HG03066 (cell line): Measurements from ENCODE around the gene OIT3.
"Not testable (repeated sequence)": the region's sequence is repeated elsewhere in the genome, so short reads cannot be mapped to it uniquely, and the experiment has no call there.

Source experiments
- ATAC-seq: cut with Tn5 transposase; IDR thresholded peaks from one replicate; pipeline ENCODE4 v1.9.1; 2021; ENCODE audit warnings: low read depth; ENCODE audit not compliant: unreplicated experiment

Gene OIT3

DNA sequence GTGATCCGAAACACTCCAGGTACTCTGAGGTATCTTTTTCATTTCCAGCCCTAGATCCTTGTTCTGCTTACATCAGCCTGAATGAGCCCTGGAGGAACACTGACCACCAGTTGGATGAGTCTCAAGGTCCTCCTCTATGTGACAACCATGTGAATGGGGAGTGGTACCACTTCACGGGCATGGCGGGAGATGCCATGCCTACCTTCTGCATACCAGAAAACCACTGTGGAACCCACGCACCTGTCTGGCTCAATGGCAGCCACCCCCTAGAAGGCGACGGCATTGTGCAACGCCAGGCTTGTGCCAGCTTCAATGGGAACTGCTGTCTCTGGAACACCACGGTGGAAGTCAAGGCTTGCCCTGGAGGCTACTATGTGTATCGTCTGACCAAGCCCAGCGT, 5.1 kb downstream of the OIT3 start:
- ATAC-seq: no peak

- ATAC-seq: no peak
These were observed 6.0 kb downstream of the OIT3 start for GRCh38 chr10:72899545-72899944.

GRCh38 chr10:72903941-72904446, 10.5 kb downstream of the OIT3 start:
- ATAC-seq: not testable (repeated sequence)

- no peak for ATAC-seq
These were observed 11.3 kb downstream of the OIT3 start for GRCh38 chr10:72904806-72905205.

GRCh38 chr10:72906446-72906845, 12.9 kb downstream of the OIT3 start:
- ATAC-seq: no peak

DNA sequence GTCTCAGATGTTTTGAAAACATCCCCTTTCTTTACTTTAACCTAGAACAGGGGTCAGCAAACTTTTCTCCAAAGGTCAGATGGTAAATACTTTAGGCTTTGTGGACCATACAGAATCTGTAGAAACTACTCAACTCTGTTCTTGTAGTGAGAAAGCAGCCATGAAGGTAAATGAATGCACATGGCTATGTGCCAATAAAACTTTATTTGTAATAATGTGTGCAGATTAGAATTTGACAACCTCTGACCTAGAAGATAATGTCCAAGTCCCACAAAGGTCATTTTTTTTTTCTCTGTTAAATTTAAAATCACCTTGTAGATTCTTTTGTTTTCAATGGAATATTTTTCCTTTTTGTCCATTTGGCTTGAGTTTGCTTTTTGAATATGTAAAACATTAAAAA, 17.2 kb downstream of the OIT3 start:
- ATAC-seq: no peak

DNA sequence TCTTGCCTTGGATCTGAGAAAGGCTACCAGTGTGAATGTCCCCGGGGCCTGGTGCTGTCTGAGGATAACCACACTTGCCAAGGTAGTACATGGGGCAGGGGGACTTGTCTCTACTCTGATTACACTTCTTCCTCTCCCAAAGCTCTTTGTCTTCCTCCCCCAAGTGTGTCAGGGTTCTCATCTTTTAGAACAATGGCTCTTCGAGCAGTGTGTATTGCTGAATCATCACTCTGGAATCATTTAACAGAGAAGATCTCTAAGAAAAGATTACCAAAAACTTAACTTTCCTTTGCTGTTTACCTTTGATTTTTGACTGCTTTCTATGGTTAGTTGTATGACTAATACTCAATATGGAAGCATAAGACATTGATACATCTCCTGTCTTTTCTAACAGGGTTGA, 18.2 kb downstream of the OIT3 start:
- no peak for ATAC-seq

- no peak for ATAC-seq
These were observed 19.2 kb downstream of the OIT3 start for GRCh38 chr10:72912736-72913135.

DNA sequence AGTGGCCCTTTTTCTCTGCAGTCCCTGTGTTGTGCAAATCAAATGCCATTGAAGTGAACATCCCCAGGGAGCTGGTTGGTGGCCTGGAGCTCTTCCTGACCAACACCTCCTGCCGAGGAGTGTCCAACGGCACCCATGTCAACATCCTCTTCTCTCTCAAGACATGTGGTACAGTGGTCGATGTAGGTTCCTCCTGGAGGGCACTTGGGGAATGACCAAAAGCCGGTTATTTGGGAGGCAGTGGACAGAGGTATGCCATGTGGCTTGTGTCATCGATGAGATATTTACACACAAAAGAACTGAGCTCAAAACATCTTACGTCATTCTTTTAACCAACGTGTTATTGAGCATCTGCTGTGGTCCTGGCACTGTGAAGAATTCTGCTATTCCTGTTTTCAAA, 19.7 kb downstream of the OIT3 start:
- no peak for ATAC-seq

DNA sequence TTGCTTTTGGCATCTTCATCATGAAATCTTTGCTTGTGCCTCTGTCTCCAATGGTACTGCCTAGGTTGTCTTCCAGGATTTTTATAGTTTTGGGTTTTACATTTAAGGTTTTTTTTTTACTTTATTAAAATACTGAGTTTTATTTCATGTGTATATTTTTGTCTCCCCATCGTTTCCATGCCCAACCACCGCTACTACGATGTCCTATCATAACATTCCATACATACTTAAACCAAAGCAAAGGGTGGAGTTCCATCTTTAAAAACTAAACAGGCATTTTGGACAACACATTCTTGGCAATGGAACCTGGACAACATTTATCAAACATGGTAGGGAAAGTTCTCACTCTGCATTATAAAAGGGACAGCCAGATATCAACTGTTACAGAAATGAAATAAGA, 23.7 kb downstream of the OIT3 start:
- ATAC-seq: not testable (repeated sequence)

DNA sequence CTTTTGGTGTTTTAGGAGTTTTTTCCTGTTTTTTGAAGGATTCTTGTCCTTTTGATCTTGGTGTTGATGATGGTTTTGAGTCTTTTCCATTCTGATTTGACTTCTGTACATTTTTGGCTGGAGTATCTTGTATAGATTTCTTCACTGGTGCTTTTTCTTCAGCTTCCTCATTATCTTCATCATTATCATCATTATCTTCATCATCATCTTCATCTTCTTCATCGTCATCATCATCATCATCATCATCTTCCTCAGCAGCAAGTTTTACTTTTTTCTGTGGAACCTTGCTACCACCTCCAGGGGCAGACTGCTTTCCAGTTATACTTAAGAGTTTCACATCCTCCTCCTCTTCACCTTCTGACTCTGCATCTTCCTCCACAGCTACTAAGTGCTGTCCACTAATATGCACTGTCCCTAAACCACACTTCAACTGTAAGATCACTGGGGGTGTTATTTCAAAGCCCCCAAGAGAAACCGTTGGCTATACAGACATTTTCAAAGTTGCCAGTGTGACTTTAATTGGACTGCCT, 24.3 kb downstream of the OIT3 start:
- ATAC-seq: not testable (repeated sequence)

DNA sequence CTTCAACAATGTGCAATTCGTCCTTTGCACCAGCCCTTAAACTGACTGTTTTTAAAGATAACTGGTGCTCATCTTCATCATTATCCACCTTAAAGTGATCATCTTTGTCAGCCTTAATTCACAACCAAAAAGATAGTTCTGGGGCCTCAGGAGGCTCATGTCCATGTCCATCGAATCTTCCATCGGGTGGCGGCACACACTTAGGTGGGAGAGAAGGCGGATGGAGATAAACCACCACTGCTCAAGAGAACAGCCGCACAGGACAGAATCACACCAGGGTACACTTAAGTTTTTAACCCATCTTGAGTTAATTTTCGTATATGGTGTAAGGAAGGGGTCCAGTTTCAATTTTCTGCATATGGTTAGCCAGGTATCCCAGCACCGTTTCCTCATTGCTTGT, 24.8 kb downstream of the OIT3 start:
- ATAC-seq: no peak

DNA sequence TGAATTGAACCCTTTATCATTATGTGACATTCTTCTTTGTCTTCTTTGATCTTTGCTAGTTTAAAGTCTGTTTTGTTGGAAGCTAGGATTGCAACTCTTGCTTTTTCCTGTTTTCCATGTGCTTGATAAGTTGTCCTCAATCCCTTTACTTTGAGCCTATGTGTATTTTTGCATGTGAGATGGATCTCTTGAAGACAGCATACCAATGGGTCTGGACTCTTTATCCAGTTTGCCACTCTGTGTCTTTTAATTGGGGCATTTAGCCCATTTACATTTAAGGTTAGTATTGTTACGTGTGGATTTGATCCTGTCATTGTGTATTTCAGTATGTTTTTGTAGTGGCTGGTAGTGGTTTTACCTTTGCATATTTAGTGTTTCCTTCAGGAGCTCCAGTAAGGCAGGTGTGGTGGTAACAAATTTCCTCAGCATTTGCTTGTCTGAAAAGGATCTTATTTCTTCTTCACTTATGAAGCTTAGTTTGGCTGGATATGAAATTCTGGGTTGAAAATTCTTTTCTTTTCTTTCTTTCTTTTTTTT, 27.7 kb downstream of the OIT3 start:
- ATAC-seq: not testable (repeated sequence)

- no peak for ATAC-seq
These were observed 30.8 kb downstream of the OIT3 start for GRCh38 chr10:72924351-72924750.

- no peak for ATAC-seq
These were observed 32.5 kb downstream of the OIT3 start for GRCh38 chr10:72925951-72926465.

DNA sequence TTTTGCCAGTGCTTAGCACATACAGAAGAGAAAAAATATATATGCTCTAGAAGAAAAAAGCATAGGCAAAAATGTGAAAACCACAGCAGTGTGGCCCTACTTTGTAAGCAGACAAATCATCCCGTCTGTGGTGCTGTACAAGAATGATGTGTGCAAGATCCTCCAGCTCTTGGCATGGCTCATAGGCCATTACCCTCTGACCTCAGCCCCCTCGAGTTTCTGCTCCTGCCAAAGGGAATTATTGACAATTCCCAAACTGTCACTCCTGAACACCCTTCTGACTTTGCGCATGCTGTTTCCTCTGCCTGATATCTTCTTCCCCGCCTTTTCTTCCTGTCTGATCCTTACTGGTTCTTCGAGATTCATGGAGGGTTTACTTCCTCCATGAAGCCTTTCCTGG, 33.9 kb downstream of the OIT3 start:
- ATAC-seq: no peak

GRCh38 chr10:72928798-72929197, 35.3 kb downstream of the OIT3 start:
- ATAC-seq: no peak

DNA sequence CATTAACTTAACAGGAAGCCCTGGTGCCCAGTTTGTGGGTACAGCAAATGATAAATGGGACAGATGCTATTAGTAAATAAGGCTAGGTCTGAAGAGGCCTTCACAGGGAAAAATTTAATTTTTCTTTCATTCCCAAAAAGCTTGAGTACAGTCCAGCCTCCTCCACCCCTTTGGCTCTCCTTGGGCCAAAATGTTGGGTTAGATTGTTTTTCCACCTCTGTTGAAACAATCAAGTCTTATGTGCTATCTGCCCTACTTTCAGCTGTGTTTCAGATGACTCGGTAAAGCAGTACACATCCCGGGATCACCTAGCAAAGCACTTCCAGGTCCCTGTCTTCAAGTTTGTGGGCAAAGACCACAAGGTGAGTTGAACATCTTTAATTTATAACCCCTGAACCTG, 36.7 kb downstream of the OIT3 start:
- no peak for ATAC-seq

- ATAC-seq: no peak
These were observed 38.9 kb downstream of the OIT3 start for GRCh38 chr10:72932259-72933015.

- ATAC-seq: no peak
These were observed 41.8 kb downstream of the OIT3 start for GRCh38 chr10:72935361-72935760.

DNA sequence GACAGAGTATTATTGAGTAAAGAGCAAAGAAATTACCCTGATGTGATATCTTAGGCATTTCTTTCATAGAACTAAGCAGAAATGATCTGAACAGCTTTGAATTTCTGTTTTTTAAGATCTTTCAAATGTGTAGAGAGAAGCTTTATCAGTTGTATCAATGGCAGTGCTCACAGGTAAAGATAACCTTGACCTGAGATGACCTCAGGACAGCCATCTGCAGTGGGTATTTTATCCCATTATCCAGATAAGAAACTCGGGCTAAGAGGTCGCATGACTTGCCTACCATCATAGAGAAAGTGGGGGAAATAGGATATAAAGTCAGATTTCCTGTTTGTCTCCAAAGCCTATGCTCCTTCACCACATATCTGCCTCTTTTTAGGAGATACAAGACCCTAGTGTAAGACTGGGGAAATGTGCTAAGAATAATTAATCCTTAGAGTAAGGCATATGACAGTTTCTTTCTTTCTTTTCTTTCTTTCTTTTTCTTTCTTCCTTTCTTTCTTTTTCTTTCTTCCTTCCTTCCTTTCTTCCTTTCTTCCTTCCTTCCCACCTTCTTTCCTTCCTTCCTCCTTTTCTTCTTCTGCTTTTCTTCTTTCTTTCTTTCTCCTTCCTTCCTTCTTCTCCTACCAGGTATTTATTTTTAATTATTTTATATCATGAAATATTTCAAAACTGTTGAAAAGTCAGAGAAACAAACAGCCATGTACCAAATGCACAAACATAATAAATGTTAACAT, 50.1 kb downstream of the OIT3 start:
- no peak for ATAC-seq
